IMR-90 (cell line): ENCODE results near the gene CDK5RAP3. TPM values are rescaled to one million over a fixed set of nuclear protein-coding genes. Genes with fewer than 3 reads are reported as not detected.

Experiments used
- ATAC-seq: fragments of 200-7000 bp; cut with Tn5 transposase; 2 replicates; pipeline ENCODE4 v1.9.1; 2020; ENCODE audit warnings: low read depth, mild to moderate bottlenecking, moderate library complexity
- BruUV-seq: library from RNA; stranded (reverse); fragments of 400-500 nt; replicated peaks from 2 replicates; lab custom pipeline; 2021; lab: Mats Ljungman, UMichigan
- CTCF ChIA-PET: fragments of 300-600 bp; formaldehyde crosslinking; extraction: SDS; loops from one replicate; lab custom pipeline; 2021; ENCODE audit warnings: antibody characterized with exemption; lab: Yijun Ruan, JAX
- POLR2A ChIA-PET: fragments of 300-600 bp; sonication (Branson Sonifier 250); formaldehyde crosslinking; loops from one replicate; lab custom pipeline; 2022; ENCODE audit warnings: antibody characterized with exemption; ENCODE audit not compliant: unreplicated experiment; lab: Charles Lee
- DNase-seq: peaks from one replicate; pipeline ENCODE4 v3.0.0; 2013
- H2AFZ ChIP-seq: replicated peaks from 2 replicates; pipeline ENCODE3; 2013; ENCODE audit warnings: low read length, mild to moderate bottlenecking; ENCODE audit not compliant: poor library complexity
- H2AK5ac ChIP-seq: 2 replicates; pipeline ENCODE4 v1.6.1; 2013; ENCODE audit warnings: low read depth, low read length, inconsistent platforms
- H2AK9ac ChIP-seq: replicated peaks from 2 replicates; pipeline ENCODE3; 2013; ENCODE audit warnings: mild to moderate bottlenecking, low read depth, low read length, moderate library complexity; ENCODE audit not compliant: poor library complexity
- H2BK120ac ChIP-seq: 2 replicates; pipeline ENCODE4 v1.6.1; 2013; ENCODE audit warnings: low read depth, low read length, inconsistent platforms
- H2BK15ac ChIP-seq: 3 replicates; pipeline ENCODE4 v1.6.1; 2013; ENCODE audit warnings: low read depth, low read length, inconsistent platforms
- H2BK20ac ChIP-seq: 2 replicates; pipeline ENCODE4 v1.6.1; 2013; ENCODE audit warnings: low read depth, mild to moderate bottlenecking, inconsistent platforms, low read length, moderate library complexity
- H2BK5ac ChIP-seq: 2 replicates; pipeline ENCODE4 v1.6.1; 2013; ENCODE audit warnings: mild to moderate bottlenecking, low read depth, low read length, inconsistent platforms; ENCODE audit not compliant: poor library complexity, severe bottlenecking
- H3K14ac ChIP-seq: replicated peaks from 2 replicates; pipeline ENCODE4 v1.6.1; 2013; ENCODE audit warnings: low read depth, low read length, inconsistent platforms
- H3K18ac ChIP-seq: 2 replicates; pipeline ENCODE4 v1.6.1; 2013; ENCODE audit warnings: low read depth, low read length, control low read depth
- H3K23ac ChIP-seq: 2 replicates; pipeline ENCODE4 v1.6.1; 2013; ENCODE audit warnings: low read depth, low read length, inconsistent platforms
- H3K27ac ChIP-seq: 2 replicates; pipeline ENCODE4 v1.5.1; 2013; ENCODE audit warnings: mild to moderate bottlenecking, control low read depth, low read length; ENCODE audit not compliant: insufficient read depth
- H3K27me3 ChIP-seq: 2 replicates; pipeline ENCODE4 v1.6.1; 2013; ENCODE audit warnings: low read length; ENCODE audit not compliant: control insufficient read depth, insufficient read depth
- H3K36me3 ChIP-seq: 2 replicates; pipeline ENCODE4 v1.6.1; 2013; ENCODE audit warnings: low read length, mixed read lengths; ENCODE audit not compliant: control insufficient read depth, insufficient read depth
- H3K4ac ChIP-seq: 2 replicates; pipeline ENCODE4 v1.6.1; 2013; ENCODE audit warnings: low read depth, low read length, inconsistent platforms
- H3K4me1 ChIP-seq: 2 replicates; pipeline ENCODE4 v1.6.1; 2013; ENCODE audit warnings: low read length, mixed read lengths; ENCODE audit not compliant: control insufficient read depth, insufficient read depth
- H3K4me2 ChIP-seq: 2 replicates; pipeline ENCODE4 v1.6.1; 2013; ENCODE audit warnings: low read depth, mild to moderate bottlenecking, control low read depth, low read length, moderate library complexity
- H3K4me3 ChIP-seq: 2 replicates; pipeline ENCODE4 v1.5.1; 2013; ENCODE audit warnings: low read depth, mild to moderate bottlenecking, control low read depth, low read length, moderate library complexity; ENCODE audit not compliant: insufficient read depth
- H3K56ac ChIP-seq: 2 replicates; pipeline ENCODE4 v1.6.1; 2013; ENCODE audit warnings: low read length, inconsistent platforms; ENCODE audit not compliant: insufficient read depth; ENCODE audit errors: extremely low read depth
- H3K79me1 ChIP-seq, 2 experiments: 2 replicates each; pipeline ENCODE4 v1.6.1; 2013; ENCODE audit warnings: low read length in 2 of 2, inconsistent platforms in 1 of 2, low read depth in 1 of 2
- H3K9ac ChIP-seq: 2 replicates; pipeline ENCODE4 v1.6.1; 2013; ENCODE audit warnings: low read depth, low read length, control low read depth
- H3K9me1 ChIP-seq: 2 replicates; pipeline ENCODE4 v1.6.1; 2013; ENCODE audit warnings: low read length, inconsistent platforms; ENCODE audit not compliant: insufficient read depth
- H3K9me3 ChIP-seq: 2 replicates; pipeline ENCODE4 v1.6.1; 2013; ENCODE audit warnings: low read length; ENCODE audit not compliant: control insufficient read depth, insufficient read depth
- H4K20me1 ChIP-seq: 2 replicates; pipeline ENCODE4 v1.6.1; 2013; ENCODE audit warnings: low read length, inconsistent platforms; ENCODE audit not compliant: insufficient read depth
- H4K5ac ChIP-seq: 2 replicates; pipeline ENCODE4 v1.6.1; 2013; ENCODE audit warnings: mild to moderate bottlenecking, low read depth, low read length, control low read depth
- H4K8ac ChIP-seq, 2 experiments: 2 replicates each; pipeline ENCODE4 v1.6.1; 2013; ENCODE audit warnings: low read depth in 2 of 2, low read length in 2 of 2, control low read depth in 1 of 2, inconsistent platforms in 1 of 2
- H4K91ac ChIP-seq: 2 replicates; pipeline ENCODE4 v1.6.1; 2013; ENCODE audit warnings: low read depth, low read length, inconsistent platforms; ENCODE audit not compliant: insufficient read depth
- BHLHE40 ChIP-seq: fragments of 150-350 bp; IDR thresholded peaks from 2 replicates; pipeline ENCODE4 v1.6.1; 2016; ENCODE audit warnings: mild to moderate bottlenecking, low read depth, low read length
- MAFK ChIP-seq: IDR thresholded peaks from 2 replicates; pipeline ENCODE4 v1.6.1; 2012; ENCODE audit warnings: low read depth, low read length, improper control_type of control experiment
- POLR2A ChIP-seq: IDR thresholded peaks from 2 replicates; pipeline ENCODE4 v1.6.1; 2012; ENCODE audit warnings: mild to moderate bottlenecking, low read depth, low read length
- SMC3 ChIP-seq: fragments of 150-350 bp; IDR thresholded peaks from 2 replicates; pipeline ENCODE4 v1.6.1; 2016; ENCODE audit warnings: low read depth, mild to moderate bottlenecking, antibody characterized with exemption, low read length, moderate library complexity
- WGBS, 2 experiments: methylation state at CpG; one replicate each; pipeline versions ENCODE4 v1.1.5 to v1.1.7; 2013; ENCODE audit warnings: missing lambda C conversion rate in 2 of 2; ENCODE audit not compliant: insufficient read length in 1 of 2; ENCODE audit errors: extremely low coverage in 2 of 2; 5-methylcytosine and 5-hydroxymethylcytosine counted together
- dilution Hi-C: fragments of 300-500 bp; cut with HindIII; formaldehyde crosslinking; loops from one replicate; pipeline ENCODE4 v1.14.3; 2018; ENCODE audit warnings: low sequenced_read_pairs; ENCODE audit not compliant: unreplicated experiment
- in situ Hi-C: fragments of 300-500 bp; cut with MboI; formaldehyde crosslinking; loops from 3 replicates; pipeline ENCODE4 v1.14.3; 2019; ENCODE audit warnings: low sequenced_read_pairs, inconsistent platforms, mixed read lengths
- intact Hi-C: fragments of 100-400 bp; cut with micrococcal nuclease; formaldehyde crosslinking; loops from 2 replicates; pipeline ENCODE4 v1.10.0; 2022
- polyA plus RNA-seq, 3 experiments: library from polyadenylated mRNA; depleted of rRNA; stranded (reverse); fragments of >200 nt; gene quantifications; 2 replicates each; pipeline ENCODE4 v1.2.3, GENCODE V29; 2012; ENCODE audit warnings: low replicate concordance in 1 of 3
- total RNA-seq: library from RNA; depleted of rRNA; stranded (reverse); fragments of >200 nt; gene quantifications from 2 replicates; pipeline ENCODE4 v1.2.3, GENCODE V29; 2012

CDK5RAP3 gene
- total and polyA plus RNA-seq, 2 of the 4 experiments (the other 2 are of a cell fraction), result 75.3 to 153 TPM

- Histone ChIP-seq H4K5ac (no peak overlapping the region), H3K56ac (no peak overlapping the region), H2BK120ac (no peak overlapping the region), H2AFZ (no peak overlapping the region), H3K36me3 (peaks cover 44% of the 10 kb centered on the region), H3K4ac (no peak overlapping the region), H3K4me3 (no peak overlapping the region), H3K9ac (no peak overlapping the region), H2BK15ac (no peak overlapping the region), H3K9me1 (no peaks in the 10 kb centered on the region), H3K18ac (no peak overlapping the region), H4K20me1 (no peaks in the 10 kb centered on the region; the same call in 1 of the 2 replicates), H4K91ac (no peak overlapping the region), H3K9me3 (no peaks in the 10 kb centered on the region), H3K79me1 (peaks cover 4 to 6% of the 10 kb centered on the region in 2 experiments; a peak in 2 of 4 replicates), H3K4me1 (peaks cover 7% of the 10 kb centered on the region), H2AK9ac (peak overlapping the region; percentile 57), H3K14ac (no peak overlapping the region), H3K23ac (no peak overlapping the region), H2BK5ac (no peak overlapping the region), H2AK5ac (no peak overlapping the region), H3K27me3 (no peaks in the 10 kb centered on the region), H2BK20ac (no peak overlapping the region), H4K8ac (no peak overlapping the region), H3K27ac (no peak overlapping the region), H3K4me2 (no peak overlapping the region)
- CTCF ChIA-PET, result interaction anchor here (0.8 kb wide), 1 partner anchor 9 kb away, joined by 3 read pairs; no protein-coding TSS in a partner anchor
- dilution Hi-C loops (no loop called here), in situ Hi-C loops (loop anchor here (5.0 kb wide), 1 partner anchor 34 kb away; no protein-coding TSS in a partner anchor), intact Hi-C loops (no loop called here)
- no TSS peak for BruUV-seq
- no peak for TF ChIP-seq SMC3
- TF ChIP-seq BHLHE40, result no peak
- no peak for TF ChIP-seq POLR2A
- TF ChIP-seq MAFK, result no peak
- POLR2A ChIA-PET, result interaction anchor here (0.7 kb wide), 1 partner anchor 12 kb away, joined by 6 read pairs; no protein-coding TSS in a partner anchor
- peak; percentile 43 for DNase-seq
- 0 out of 2 replicates have a peak, but pooled peaks have one; percentile 38 for ATAC-seq
- 70% methylated on average over 2 of the region's 11 CpGs; no CpG with 5 or more reads in 1 of the 2 experiments for WGBS, 2 experiments
These were observed 12.7 kb downstream of the CDK5RAP3 start for GRCh38 chr17:47983492-47984223.
